Motor neuron (in vitro differentiated cells): ENCODE measurements around the gene HDAC9. TPM values are rescaled to one million over a fixed set of nuclear protein-coding genes. Genes with fewer than 3 reads are reported as not detected.
A peak's percentile ranks its signal among the peaks of the same experiment; 100 is the strongest.

Experiments used
- ATAC-seq, 8 experiments: fragments of 200-7000 bp; cut with Tn5 transposase; replicated peaks in 6 of 8; 2 replicates each; pipeline ENCODE4 v1.8.0; 2021; ENCODE audit warnings: mild to moderate bottlenecking in 8 of 8, moderate library complexity in 8 of 8
- H3K27ac ChIP-seq, 2 donors: fragments of 250-450 bp; sonication (Bioruptor Pico); 2 replicates each; pipeline ENCODE4 v1.9.0; 2021; ENCODE audit warnings: antibody characterized with exemption in 2 of 2, mild to moderate bottlenecking in 2 of 2, moderate library complexity in 1 of 2
- H3K4me1 ChIP-seq, 2 donors: fragments of 250-450 bp; sonication (Bioruptor Pico); replicated peaks in 1 of 2; 2 replicates each; pipeline ENCODE4 v1.6.1; 2021; ENCODE audit warnings: antibody characterized with exemption in 2 of 2, mild to moderate bottlenecking in 2 of 2, moderate library complexity in 1 of 2
- H3K4me3 ChIP-seq, 5 donors: fragments of 250-450 bp; sonication (Bioruptor Pico); 2 replicates each; pipeline ENCODE4 v1.9.0; 2021; ENCODE audit warnings: antibody characterized with exemption in 5 of 5, mild to moderate bottlenecking in 5 of 5, moderate library complexity in 4 of 5
- WGBS, 10 experiments: fragments of 450-650 bp; shearing (Covaris generic); methylation state at CpG; one replicate each; pipeline ENCODE4 v1.0.0; 2022; 5-methylcytosine and 5-hydroxymethylcytosine counted together
- in situ Hi-C, 9 experiments: fragments of 400-800 bp; cut with MboI; loops; one replicate each; pipeline ENCODE4 v1.15.0; 2021; ENCODE audit warnings: low sequenced_read_pairs in 9 of 9, low pct_unique_long_range_greater_than_20kb in 2 of 9; ENCODE audit not compliant: unreplicated experiment in 9 of 9
- total RNA-seq, 8 experiments: library from RNA; unstranded; fragments of 300-600 nt; gene quantifications; 2 replicates each; pipeline versions ENCODE4 v1.2.3 to v1.2.4, GENCODE V29; 2022

HDAC9 gene
- total RNA-seq, 8 experiments from 2014 or later = 5.8 to 44.2 (median 22.7) TPM

DNA sequence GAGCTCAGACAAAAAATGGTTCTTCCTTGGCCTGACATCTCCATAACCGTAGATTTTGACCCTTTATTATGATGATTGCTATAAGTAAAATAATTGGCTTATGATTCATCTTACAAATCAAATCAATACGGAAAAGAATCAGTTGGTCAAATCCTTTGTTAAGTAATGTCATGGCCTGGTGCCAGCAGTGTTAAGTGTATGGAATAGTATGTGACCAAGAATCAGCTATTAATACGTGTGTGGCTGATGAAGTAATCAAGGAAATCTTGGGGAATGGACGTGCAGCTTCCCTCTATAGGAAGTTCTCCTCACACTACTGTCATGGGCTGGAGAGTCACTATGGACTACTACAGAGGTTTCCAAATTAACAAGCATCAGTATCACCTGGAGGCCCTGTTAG is 391.3 kb downstream of the HDAC9 start:
- in situ Hi-C loops = no loop called here
- Histone ChIP-seq H3K4me3 (no peak overlapping the region), H3K27ac (no peak overlapping the region), H3K4me1 (no peaks in the 10 kb centered on the region)
- 54 to 100% (median 70%) methylated on average over 1 to 4 of the region's 4 CpGs; no CpG with 5 or more reads in 1 of the 10 experiments for WGBS, 10 experiments
- peak in 2 of 8 experiments; percentile 29 to 53 for ATAC-seq

DNA sequence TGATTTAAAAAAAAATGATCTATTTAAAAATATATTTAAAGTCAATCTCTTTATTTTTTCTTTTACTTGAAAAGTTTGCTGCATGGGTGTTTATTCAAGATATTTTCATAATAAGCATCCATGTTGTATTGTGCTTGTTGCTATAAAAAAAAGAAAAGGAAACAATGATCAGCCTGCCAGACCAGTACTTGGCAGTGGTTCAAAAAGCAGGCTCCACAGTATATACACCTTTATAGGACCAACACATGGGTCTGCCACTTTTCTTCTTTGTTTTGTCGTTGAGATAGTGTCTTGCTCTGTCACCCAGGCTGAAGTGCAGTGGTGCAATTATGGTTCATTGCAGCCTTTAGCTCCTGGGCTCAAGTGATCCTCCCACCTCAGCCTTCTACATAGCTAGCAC is 393.9 kb downstream of the HDAC9 start:
- no peaks in the 10 kb centered on the region for H3K4me1 ChIP-seq
- no peak overlapping the region for H3K4me3 ChIP-seq
- WGBS, 10 experiments = 40 to 100% (median 80%) methylated on average over 1 of the region's 1 CpG; no CpG with 5 or more reads in 3 of the 10 experiments
- in situ Hi-C loops = no loop called here
- no peak overlapping the region for H3K27ac ChIP-seq
- no peak for ATAC-seq

DNA sequence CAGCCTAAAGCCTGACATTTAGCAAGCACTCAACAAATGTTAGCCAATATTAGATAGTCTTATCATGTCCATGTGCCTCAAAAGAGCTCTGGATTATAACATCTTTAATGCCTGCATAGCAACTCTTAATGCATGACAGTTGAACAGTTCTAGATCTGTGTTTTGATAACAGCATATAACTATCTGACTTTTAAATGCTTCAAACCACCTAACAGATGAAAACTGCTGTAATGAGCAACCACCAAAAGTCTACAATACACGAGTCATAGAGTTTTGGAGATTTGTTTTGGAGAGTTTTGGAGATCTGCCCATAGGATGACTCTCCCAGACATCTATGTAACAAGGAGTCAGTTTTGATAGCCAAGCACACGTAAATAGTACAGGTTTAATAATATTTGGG is 394.6 kb downstream of the HDAC9 start:
- peak in 1 of 8 experiments; percentile 57 for ATAC-seq
- in situ Hi-C loops = no loop called here
- 0 to 100% (median 44%) methylated on average over 1 to 2 of the region's 2 CpGs; no CpG with 5 or more reads in 3 of the 10 experiments for WGBS, 10 experiments

DNA sequence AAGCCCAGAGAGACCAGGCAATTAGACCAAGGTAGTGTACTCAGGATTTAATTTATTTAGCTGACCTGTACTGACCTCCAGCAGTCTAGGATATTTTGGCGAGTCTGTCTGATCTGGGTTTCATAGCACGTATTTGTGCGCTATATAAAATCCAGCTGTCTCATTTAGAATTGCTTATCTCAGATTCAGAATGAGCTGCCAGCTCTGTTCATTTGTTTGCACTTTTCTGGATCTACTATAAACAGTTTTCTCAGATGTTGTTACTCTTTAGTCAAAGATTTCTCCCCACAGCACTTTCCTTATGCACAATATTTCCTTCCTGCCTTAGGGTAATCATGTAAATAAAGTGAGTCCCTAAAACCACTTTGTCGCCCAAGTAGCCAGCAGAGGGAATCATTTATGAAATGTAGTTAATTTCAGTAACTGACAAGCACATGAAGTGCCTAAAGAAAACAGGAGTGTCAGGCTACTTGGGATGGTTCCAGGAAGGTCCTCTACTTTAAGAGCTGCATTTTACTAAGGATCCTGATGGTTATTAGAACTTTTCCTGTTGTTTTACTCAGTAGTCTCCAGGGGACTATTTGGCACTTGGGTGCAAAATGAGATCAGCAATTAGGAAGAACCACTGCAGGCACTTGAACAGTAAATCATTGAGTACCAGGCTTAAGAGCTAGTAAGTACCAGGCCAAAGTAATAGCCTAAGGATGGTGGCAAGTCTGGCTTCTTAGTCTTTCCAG is 395.5 kb downstream of the HDAC9 start:
- ATAC-seq = no peak
- in situ Hi-C loops = no loop called here
- Histone ChIP-seq H3K4me3 (no peak overlapping the region), H3K27ac (no peak overlapping the region), H3K4me1 (no peaks in the 10 kb centered on the region)
- WGBS, 10 experiments = 0 to 100% (median 67%) methylated on average over 1 to 4 of the region's 4 CpGs; no CpG with 5 or more reads in 1 of the 10 experiments

More for the DNA sequence above, 394.6 kb downstream of the HDAC9 start:
- no peak overlapping the region for H3K27ac ChIP-seq
- H3K4me3 ChIP-seq = no peak overlapping the region
- no peaks in the 10 kb centered on the region for H3K4me1 ChIP-seq

DNA sequence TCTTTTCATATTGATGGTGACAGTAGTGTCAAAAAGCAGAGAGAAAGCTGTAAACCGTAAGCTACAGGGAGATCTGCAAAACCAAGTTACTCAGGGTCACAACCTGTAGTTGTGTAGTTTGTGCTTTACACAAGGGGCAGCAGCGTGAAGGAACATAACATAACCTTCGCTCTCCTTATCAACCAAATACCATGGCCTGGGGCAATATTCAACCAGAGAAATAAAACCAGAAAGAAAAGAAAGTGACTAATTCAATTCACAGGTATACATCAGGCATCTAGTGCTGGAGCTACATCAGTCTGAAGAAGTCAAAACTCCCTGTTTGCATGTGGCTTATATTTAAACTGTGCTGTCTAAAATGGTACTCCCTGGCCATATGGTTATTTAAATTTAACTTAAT is 397.6 kb downstream of the HDAC9 start:
- Histone ChIP-seq H3K4me3 (no peak overlapping the region), H3K27ac (no peak overlapping the region), H3K4me1 (no peaks in the 10 kb centered on the region)
- in situ Hi-C loops = no loop called here
- ATAC-seq = no peak
- 80 to 100% (median 95%) methylated on average over 1 to 3 of the region's 3 CpGs; no CpG with 5 or more reads in 1 of the 10 experiments for WGBS, 10 experiments

DNA sequence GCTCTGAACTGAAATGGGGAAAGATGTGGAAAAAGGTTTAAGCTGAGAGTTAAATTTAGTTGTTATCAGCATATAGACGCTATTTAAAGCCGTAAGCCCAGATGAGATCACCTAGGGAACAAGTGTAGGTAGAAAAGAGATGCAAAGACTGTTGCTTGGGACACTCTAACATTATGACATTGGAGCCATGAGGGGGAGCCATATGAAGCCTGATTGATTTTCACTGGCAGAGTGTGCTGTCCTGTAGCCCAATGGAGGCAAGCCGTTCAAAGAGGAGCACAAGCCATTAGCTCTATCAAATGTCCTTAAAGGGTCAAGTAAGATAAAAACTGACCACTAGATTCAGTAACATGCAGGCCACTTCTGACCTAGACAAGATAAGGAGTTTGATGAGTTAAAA is 398.6 kb downstream of the HDAC9 start:
- ATAC-seq = no peak
- no peak overlapping the region for H3K4me3 ChIP-seq
- in situ Hi-C loops = no loop called here
- H3K27ac ChIP-seq = no peak overlapping the region
- no peaks in the 10 kb centered on the region for H3K4me1 ChIP-seq
- WGBS, 10 experiments = 82 to 100% (median 95%) methylated on average over 1 to 3 of the region's 3 CpGs

DNA sequence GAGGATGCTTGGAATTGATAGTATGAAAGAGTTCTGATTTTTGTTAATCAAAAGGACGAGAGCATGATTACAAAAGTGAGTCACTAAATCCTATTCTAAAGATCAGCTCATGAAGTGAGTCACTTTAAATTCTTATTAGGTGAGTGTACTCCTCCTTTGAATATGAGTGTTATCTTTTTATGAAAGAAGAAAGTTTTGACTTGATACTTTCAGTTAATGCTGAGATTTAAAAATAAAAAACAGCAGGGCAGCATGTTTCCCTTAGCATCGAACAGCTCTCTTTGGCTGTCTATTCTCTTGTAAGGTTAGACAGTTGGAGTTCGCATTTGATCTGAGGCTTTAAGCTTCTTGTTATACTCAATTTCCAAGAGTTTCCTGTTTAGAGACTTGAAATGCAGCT is 399.9 kb downstream of the HDAC9 start:
- peak in 2 of 8 experiments; percentile 69 to 70 for ATAC-seq
- H3K27ac ChIP-seq = no peak overlapping the region
- WGBS, 10 experiments = 0 to 96% (median 71%) methylated on average over 1 to 3 of the region's 3 CpGs; no CpG with 5 or more reads in 1 of the 10 experiments
- in situ Hi-C loops = no loop called here
- no peaks in the 10 kb centered on the region for H3K4me1 ChIP-seq
- H3K4me3 ChIP-seq = no peak overlapping the region

DNA sequence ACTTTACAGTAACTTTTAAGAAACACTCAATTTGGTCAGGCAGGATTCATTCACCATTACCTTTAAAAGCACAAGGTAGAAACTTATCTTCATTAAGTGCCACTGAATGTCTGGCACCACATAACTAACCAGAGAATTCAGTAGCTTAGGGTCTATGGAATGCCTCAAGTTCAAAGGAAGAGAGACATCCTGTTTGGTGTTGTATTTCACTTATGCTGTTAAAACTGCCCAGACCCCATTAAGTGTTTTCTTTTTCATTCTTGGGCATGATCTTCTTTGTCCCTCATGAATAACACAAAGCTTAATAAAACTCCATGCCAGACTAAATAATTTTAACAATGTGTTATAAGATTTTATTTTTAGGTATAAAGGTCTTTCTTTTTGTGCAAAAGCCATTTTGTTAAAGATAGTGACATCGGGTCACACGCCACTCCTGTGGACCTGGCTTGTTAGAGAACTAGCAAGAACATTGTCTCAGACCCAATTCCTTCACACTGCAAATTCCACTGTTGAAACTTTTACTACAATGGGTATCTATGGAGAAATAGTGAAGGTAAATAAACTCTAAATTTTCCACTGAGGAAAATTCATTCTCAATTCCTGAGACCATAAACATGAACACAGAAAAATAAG is 400.9 kb downstream of the HDAC9 start:
- WGBS, 10 experiments = 56 to 100% (median 91%) methylated on average over 1 to 2 of the region's 2 CpGs; no CpG with 5 or more reads in 2 of the 10 experiments
- Histone ChIP-seq H3K4me3 (no peak overlapping the region), H3K27ac (no peak overlapping the region), H3K4me1 (no peaks in the 10 kb centered on the region)
- in situ Hi-C loops = no loop called here
- ATAC-seq = no peak

DNA sequence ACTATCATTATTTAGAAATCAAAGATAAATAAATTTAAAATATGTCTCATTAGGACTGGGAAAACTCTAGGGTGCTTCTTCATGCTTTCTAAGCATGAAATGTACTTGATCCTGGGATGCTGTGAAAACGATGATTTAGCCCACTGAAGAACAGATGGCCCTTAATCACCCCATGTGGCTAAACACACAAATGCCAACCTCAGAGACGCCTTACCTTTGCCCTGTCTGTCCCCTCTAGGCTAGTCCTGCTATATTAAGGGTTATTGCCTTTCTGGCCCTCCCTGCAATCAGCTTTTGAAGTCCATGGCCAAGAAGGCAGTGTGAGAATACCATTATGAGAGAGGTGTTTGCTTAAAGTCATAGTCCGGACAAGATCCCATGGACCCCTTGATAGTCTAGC is 404.7 kb downstream of the HDAC9 start:
- Histone ChIP-seq H3K4me1 (no peaks in the 10 kb centered on the region), H3K27ac (no peak overlapping the region), H3K4me3 (no peak overlapping the region)
- WGBS, 10 experiments = 43 to 100% (median 94%) methylated on average over 1 to 2 of the region's 3 CpGs; no CpG with 5 or more reads in 3 of the 10 experiments
- in situ Hi-C loops = no loop called here
- no peak for ATAC-seq

DNA sequence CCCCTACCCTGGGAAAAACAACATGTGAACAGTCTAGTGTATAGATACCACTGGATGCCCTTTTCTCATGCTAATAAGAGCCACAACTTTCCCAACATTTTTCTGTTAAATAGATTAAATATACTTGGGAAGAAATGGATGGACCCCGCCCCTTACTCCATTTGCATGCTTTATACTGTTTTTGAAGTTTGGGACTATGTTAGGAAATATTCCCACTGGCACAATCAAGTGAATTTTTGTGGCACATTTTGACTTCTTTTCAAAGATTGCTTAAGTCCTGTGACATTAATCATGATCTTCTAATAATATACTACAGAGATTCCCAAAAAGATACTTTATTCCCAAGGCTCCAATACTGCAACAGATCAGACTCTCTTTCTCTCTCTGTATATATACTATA is 405.3 kb downstream of the HDAC9 start:
- in situ Hi-C loops = no loop called here
- H3K4me3 ChIP-seq = no peak overlapping the region
- H3K27ac ChIP-seq = no peak overlapping the region
- no peak for ATAC-seq
- no peaks in the 10 kb centered on the region for H3K4me1 ChIP-seq
- WGBS, 10 experiments = 0 to 100% (median 75%) methylated on average over 1 of the region's 1 CpG; no CpG with 5 or more reads in 4 of the 10 experiments

DNA sequence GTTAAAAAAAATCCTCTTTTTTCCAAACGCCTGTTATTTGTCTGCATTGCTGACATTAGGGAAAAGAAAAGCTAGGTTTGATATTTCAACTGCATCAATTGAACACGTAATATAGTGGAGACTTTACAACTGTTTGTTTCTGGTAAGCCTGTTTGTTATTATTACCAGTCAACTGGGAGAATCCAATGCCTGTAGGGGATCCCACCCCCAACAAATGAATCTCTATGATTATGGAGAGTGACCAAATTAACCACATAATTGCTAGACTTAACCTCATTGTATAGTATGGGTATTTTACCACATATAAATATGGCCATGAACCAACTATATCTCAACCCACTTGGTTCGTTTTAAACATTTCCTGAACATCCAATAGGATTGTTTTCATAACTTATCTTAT is 405.8 kb downstream of the HDAC9 start:
- in situ Hi-C loops = no loop called here
- 0 to 100% (median 81%) methylated on average over 1 to 3 of the region's 3 CpGs for WGBS, 10 experiments

DNA sequence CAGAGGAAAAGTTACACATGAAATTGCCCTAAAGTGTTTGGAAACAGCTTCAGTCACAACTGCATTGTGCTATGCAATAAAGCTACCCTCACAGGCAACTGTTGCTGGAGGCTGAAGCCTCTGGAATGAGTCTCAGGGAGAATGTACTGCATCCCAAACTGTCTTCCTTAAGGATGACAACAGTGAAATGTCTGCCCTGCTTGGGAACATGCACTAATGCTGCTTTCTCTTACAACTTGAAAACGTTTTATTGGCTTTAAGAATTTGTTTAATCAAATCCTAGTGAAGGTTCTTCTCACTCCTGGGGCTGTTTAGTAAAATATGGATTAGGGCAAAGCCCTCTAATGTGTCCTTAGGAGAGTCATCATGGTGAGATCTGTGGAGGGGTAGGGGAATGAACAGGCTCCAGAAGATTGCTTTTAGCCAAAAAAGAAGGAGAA is 406.5 kb downstream of the HDAC9 start:
- in situ Hi-C loops = no loop called here

More for the DNA sequence above, 405.8 kb downstream of the HDAC9 start:
- ATAC-seq = peak in 1 of 8 experiments; percentile 21
- Histone ChIP-seq H3K4me1 (no peaks in the 10 kb centered on the region), H3K27ac (no peak overlapping the region), H3K4me3 (no peak overlapping the region)

DNA sequence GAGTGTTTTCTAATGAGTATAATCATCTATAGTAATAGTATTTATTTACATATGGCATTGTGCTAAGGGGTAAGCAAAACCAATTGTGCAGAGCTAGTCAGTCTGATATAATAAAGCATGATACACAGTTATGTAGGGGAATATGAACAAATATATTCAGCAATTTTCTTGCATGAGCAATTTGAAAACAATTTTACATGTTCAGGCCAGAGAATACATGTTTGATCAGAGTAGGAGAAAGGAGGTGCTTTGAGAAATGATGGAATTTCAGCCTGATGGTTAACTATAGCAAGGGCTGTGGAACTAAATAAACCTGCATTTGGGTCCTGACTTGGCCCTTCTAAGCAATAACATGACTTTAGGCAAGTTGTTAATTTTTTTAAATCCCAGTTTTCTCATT is 407.3 kb downstream of the HDAC9 start:
- no peaks in the 10 kb centered on the region for H3K4me1 ChIP-seq
- no peak overlapping the region for H3K4me3 ChIP-seq
- in situ Hi-C loops = no loop called here
- no peak for ATAC-seq
- no peak overlapping the region for H3K27ac ChIP-seq

More for the DNA sequence above, 406.5 kb downstream of the HDAC9 start:
- Histone ChIP-seq H3K4me1 (no peaks in the 10 kb centered on the region), H3K27ac (no peak overlapping the region), H3K4me3 (no peak overlapping the region)
- peak in 1 of 8 experiments; percentile 18 for ATAC-seq
- WGBS, 10 experiments = 0 to 17% (median 7%) methylated on average over 1 of the region's 1 CpG; no CpG with 5 or more reads in 6 of the 10 experiments
